GM12892 (cell line): ENCODE results near the gene GRID2IP.

Experiments used
- DNase-seq: peaks from one replicate; pipeline ENCODE4 v3.0.0; 2011; ENCODE audit not compliant: insufficient read length
- FAIRE-seq: peaks from 2 replicates; lab custom pipeline; 2011; peaks lifted over from hg19 to GRCh38; lab: Jason Lieb, UNC
- POLR2A ChIP-seq: IDR thresholded peaks from 2 replicates; pipeline ENCODE4 v1.6.1; 2011; ENCODE audit warnings: low read depth, low read length, control low read depth
- POLR2AphosphoS5 ChIP-seq: IDR thresholded peaks from 2 replicates; pipeline ENCODE4 v1.6.1; 2011; ENCODE audit warnings: low read depth, low read length, control low read depth
- TAF1 ChIP-seq: IDR thresholded peaks from 2 replicates; pipeline ENCODE4 v1.6.1; 2011; ENCODE audit warnings: low read depth, mild to moderate bottlenecking, control low read depth, low read length, borderline replicate concordance

GRID2IP gene

DNA sequence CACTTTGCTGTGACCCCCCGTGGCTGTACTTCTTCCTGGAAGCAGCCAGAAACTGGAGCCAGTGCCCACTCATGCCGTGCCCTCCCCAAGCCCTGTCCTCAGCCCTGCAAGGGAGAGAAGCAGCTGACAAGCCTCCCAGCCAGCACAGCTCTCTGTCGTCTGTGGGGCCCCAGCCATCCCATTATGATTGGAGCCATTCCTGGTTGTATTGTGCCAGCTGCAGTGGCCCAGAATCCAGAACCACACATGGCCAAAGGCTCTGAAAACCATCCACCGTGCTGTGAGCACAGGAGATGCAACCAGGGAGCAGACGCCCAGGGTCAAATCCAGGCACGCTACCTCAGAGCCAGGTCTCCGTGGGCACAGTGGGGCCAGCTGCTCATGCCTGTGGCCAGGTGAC, 18.7 kb downstream of the GRID2IP start:
- FAIRE-seq (no peak), DNase-seq (no peak)
- no peak for TF ChIP-seq TAF1
- no peak for TF ChIP-seq POLR2A
- TF ChIP-seq POLR2AphosphoS5 = no peak

- TF ChIP-seq TAF1 (no peak), POLR2A (no peak), POLR2AphosphoS5 (no peak)
- FAIRE-seq (no peak), DNase-seq (no peak)
These were observed 19.6 kb downstream of the GRID2IP start for GRCh38 chr7:6531492-6532279.

- TF ChIP-seq POLR2AphosphoS5 (no peak), POLR2A (no peak), TAF1 (no peak)
- FAIRE-seq = peak; percentile 30
- peak; percentile 67 for DNase-seq
These were observed 20.4 kb downstream of the GRID2IP start for GRCh38 chr7:6530626-6531491.

DNA sequence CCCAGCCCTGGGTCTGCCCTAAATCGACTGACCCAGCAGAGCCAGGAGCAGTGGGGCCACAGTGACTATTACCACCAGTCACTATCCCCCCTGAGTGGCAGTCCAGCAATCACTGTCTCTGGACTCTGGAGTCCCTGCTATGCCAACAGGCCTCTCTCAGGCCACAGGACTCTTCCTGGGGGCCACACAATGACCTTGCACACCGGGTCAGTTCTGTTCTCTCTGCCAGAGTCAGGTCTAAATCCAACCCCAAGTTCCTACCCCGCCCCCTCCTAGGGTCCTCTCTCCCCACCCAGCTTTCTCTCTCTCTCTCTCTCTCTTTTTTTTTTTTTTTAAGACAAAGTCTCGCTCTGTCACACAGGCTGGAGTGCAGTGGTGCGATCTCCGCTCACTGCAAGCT, 21.6 kb downstream of the GRID2IP start:
- DNase-seq = no peak
- TF ChIP-seq TAF1 = no peak
- no peak for TF ChIP-seq POLR2AphosphoS5
- TF ChIP-seq POLR2A = no peak
- no peak for FAIRE-seq

GRCh38 chr7:6528401-6529130, 22.7 kb downstream of the GRID2IP start:
- DNase-seq (no peak), FAIRE-seq (no peak)
- TF ChIP-seq POLR2A (no peak), POLR2AphosphoS5 (no peak), TAF1 (no peak)

- TF ChIP-seq TAF1 (no peak), POLR2AphosphoS5 (no peak), POLR2A (no peak)
- FAIRE-seq = no peak
These were observed 24.3 kb downstream of the GRID2IP start for GRCh38 chr7:6526997-6527378.

GRCh38 chr7:6520163-6520981, 30.9 kb downstream of the GRID2IP start:
- no peak for DNase-seq
- TF ChIP-seq TAF1 = no peak
- no peak for TF ChIP-seq POLR2A
- TF ChIP-seq POLR2AphosphoS5 = no peak
- no peak for FAIRE-seq

More at GRCh38 chr7:6526997-6527378, 24.3 kb downstream of the GRID2IP start:
- no peak for DNase-seq

GRCh38 chr7:6516387-6516983, 34.8 kb downstream of the GRID2IP start:
- no peak for TF ChIP-seq POLR2AphosphoS5
- TF ChIP-seq TAF1 = no peak
- TF ChIP-seq POLR2A = no peak
- FAIRE-seq (peak; percentile 80), DNase-seq (no peak)

DNA sequence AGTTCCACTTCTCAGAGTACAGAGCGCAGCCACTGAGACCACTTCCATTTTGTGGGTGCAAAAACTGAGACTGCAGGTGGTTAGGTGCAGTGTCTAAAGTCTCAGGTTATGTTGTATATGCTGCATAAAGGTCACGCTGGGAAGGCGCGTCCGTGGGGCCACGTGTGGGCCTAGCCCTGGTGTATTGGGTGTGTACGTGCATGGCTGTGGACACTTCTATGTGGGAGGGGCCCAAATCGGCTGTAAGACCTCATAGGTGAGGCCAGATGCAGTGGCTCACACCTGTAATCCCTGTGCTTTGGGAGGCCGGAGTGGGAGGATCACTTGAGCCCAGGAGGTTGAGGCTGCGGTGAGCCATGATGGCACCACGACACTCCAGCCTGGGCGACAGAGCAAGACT, 37.7 kb downstream of the GRID2IP start:
- DNase-seq (no peak), FAIRE-seq (no peak)
- TF ChIP-seq POLR2A = no peak
- TF ChIP-seq POLR2AphosphoS5 = no peak
- TF ChIP-seq TAF1 = no peak

- DNase-seq (no peak), FAIRE-seq (no peak)
- no peak for TF ChIP-seq POLR2A
- no peak for TF ChIP-seq TAF1
- TF ChIP-seq POLR2AphosphoS5 = no peak
These were observed 38.4 kb downstream of the GRID2IP start for GRCh38 chr7:6512892-6513291.
